ENCODE results near the gene LRP2. TPM values are rescaled to one million over a fixed set of nuclear protein-coding genes. Genes with fewer than 3 reads are reported as not detected.

LRP2 gene
- total and polyA plus RNA-seq, 2 of the 8 experiments (the other 6 are each of a cell fraction or from before 2014, with no cell fraction given): 2.0 to 2.9 TPM

- TF ChIP-seq CHD7 (IDR thresholded peaks at IDR 0.05; ENCODE audit: insufficient replicate concordance, low read length): no peak
- TF ChIP-seq SIN3A (conservative IDR thresholded peaks at IDR 0.05 in 1 of 2, IDR thresholded peaks at IDR 0.05 in 1 of 2; ENCODE audit: low read depth in 1 of 2, low read length in 2 of 2): no peak
- TF ChIP-seq RNF2 (IDR thresholded peaks at IDR 0.05; ENCODE audit: borderline replicate concordance, low read depth, low read length, missing control alignments, poor library complexity, severe bottlenecking): no peak
Measured at GRCh38 chr2:169143998-169144397, 218.3 kb downstream of the LRP2 start (continued).

All from H1 (cell line).